Measurements from ENCODE around the gene TRIM75.
"Not testable (repeated sequence)": the region's sequence is repeated elsewhere in the genome, so short reads cannot be mapped to it uniquely, and the experiment has no call there.

The TRIM75 gene

DNA sequence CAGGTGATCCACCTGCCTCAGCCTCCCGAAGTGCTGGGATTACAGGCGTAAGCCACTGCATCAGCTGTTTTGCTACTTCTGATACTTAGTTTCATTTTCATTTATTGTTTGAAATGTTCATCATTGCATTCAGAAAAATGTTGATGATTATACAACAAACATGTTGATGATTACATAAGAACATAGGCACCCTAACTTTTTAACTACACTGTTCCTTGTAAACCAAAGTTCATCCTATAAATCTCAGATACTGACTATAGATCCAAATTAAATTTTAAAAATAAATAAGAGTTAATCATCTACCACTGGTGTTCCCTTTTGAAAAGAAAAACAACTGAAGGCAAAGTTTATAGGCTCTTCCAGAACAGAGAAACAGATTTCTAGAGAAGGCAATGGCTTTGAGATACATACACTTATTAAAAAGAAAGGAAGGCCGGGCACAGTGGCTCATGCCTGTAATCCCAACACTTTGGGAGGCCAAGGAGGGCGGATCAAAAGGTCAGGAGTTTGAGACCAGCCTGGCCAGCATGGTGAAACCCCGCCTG, 23.4 kb downstream of the TRIM75 start:
- no peak overlapping the region for H3K4me3 ChIP-seq (ENCODE audit: low read depth, low read length)
- DNase-seq (ENCODE audit: low read depth): peak; percentile 30
- TF ChIP-seq, protein P1, sequence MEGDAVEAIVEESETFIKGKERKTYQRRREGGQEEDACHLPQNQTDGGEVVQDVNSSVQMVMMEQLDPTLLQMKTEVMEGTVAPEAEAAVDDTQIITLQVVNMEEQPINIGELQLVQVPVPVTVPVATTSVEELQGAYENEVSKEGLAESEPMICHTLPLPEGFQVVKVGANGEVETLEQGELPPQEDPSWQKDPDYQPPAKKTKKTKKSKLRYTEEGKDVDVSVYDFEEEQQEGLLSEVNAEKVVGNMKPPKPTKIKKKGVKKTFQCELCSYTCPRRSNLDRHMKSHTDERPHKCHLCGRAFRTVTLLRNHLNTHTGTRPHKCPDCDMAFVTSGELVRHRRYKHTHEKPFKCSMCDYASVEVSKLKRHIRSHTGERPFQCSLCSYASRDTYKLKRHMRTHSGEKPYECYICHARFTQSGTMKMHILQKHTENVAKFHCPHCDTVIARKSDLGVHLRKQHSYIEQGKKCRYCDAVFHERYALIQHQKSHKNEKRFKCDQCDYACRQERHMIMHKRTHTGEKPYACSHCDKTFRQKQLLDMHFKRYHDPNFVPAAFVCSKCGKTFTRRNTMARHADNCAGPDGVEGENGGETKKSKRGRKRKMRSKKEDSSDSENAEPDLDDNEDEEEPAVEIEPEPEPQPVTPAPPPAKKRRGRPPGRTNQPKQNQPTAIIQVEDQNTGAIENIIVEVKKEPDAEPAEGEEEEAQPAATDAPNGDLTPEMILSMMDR (IDR thresholded peaks at IDR 0.05; ENCODE audit: control insufficient read depth, extremely low read depth, insufficient read depth): no peak

DNA sequence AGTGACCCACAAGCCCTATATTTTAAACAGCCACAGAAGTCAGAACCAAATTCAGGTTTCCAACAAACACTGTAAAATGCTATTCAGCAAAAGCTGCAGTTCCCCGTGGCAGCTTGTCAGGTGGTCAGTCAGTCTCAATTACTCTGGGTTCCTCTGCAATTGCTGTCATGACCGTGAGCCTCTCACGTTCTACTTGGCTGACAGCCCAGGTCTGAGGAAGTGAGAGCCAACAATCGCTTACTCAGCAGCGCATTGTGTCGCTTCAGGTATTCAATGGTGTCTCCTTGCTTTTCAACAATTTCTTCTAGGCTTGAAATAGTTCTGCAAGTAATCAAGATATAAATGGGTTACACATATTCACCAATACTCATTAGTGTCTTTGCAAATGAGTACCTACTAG, 25.8 kb downstream of the TRIM75 start:
- peak; percentile 67 for DNase-seq (ENCODE audit: low read depth)
- TF ChIP-seq, protein P1 (IDR thresholded peaks at IDR 0.05; ENCODE audit: control insufficient read depth, extremely low read depth, insufficient read depth): no peak

DNA sequence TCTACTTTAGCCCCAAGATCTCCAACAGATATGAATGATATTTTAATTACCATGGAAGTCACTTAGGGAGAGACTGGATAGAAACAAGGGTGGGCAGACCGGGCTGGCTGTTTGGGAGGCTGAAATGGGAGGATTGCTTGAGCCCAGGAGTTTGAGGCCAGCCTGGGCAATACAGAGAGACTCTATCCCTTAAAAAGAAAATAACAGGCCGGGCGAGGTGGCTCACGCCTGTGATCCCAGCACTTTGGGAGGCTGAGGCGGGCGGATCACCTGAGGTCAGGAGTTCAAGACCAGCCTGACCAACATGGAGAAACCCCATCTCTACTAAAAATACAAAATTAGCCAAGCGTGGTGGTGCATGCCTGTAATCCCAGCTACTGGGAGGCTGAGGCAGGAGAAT, 31.1 kb downstream of the TRIM75 start:
- not testable (repeated sequence) for DNase-seq (ENCODE audit: low read depth); H3K4me3 ChIP-seq (ENCODE audit: low read depth, low read length)

More for the DNA sequence above, 25.8 kb downstream of the TRIM75 start:
- H3K4me3 ChIP-seq (ENCODE audit: low read depth, low read length): no peak overlapping the region

DNA sequence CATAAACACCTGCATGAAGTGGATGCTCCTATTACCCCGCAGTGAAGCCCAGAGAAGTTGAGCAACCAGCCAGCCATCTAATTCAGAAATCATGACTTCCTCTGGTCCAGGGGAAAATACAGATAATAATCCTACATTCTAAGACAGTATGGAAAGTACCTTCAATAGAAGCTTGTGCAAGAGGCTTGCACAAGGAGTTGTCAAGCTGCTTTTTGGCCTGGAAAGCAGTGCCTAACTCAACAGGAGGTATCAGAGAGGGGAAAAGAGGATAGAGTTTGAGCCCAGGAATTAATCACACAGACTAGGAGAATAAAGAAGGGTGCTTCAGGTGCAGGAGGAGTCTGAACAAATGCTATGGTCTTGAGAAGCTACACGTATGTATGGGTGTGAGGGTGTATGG, 32.3 kb downstream of the TRIM75 start:
- no peak overlapping the region for H3K4me3 ChIP-seq (ENCODE audit: low read depth, low read length)
- TF ChIP-seq, protein P1 (IDR thresholded peaks at IDR 0.05; ENCODE audit: control insufficient read depth, extremely low read depth, insufficient read depth): no peak
- no peak for DNase-seq (ENCODE audit: low read depth)

DNA sequence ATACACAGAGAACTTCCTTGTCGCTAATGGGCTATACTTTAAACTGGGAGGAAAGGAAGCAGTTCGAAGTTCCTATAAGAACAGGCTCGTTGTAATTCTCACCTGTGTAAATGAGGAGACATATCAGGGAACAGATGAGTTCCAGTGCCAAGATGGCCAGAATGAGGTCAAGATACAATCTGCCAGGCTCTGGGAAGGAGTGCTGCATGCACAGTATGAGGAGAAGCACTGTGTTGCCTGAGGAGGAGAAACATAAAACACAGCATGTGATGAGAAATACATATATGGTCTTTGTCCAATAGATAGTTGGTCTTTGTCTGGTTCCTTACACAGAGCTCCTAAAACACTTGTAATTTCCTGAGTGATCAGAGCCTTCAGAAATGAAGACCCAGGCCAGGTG, 34.7 kb downstream of the TRIM75 start:
- no peak overlapping the region for H3K4me3 ChIP-seq (ENCODE audit: low read depth, low read length)
- DNase-seq (ENCODE audit: low read depth): no peak
- TF ChIP-seq, protein P1 (IDR thresholded peaks at IDR 0.05; ENCODE audit: control insufficient read depth, extremely low read depth, insufficient read depth): no peak

DNA sequence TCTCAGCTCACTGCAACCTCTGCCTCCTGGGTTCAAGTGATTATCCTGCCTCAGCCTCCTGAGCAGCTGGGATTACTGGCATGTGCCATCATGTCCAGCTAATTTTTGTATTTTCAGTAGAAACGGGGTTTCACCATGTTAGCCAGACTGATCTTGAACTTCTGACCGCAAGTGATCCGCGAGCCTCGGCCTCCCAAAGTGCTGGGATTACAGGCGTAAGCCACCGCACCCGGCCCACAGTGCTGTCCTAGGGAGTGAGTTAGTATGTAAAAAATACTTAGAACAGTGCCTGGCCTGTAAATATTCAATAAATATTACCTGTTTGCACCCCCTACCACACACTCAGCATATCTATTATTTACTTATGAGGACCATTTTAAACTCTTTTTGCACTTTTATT, 38.5 kb downstream of the TRIM75 start:
- not testable (repeated sequence) for DNase-seq (ENCODE audit: low read depth)

DNA sequence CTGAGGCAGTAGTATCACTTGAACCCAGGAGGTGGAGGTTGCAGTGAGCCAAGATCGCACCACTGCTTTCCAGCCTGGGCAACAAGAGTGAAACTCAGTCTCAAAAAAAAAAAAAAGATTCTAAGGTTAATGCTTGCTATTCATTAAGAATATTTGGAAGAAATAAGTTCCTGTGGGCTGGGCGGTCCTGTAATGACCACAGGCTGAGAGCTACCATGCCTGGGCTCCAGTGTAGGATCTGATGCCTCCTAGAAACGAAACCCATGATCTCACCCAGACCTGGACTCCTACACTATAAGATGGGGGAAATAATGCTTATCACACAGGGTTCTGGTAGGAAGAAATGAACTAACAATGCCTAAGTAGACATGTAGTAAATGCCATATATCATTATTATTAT, 41.2 kb downstream of the TRIM75 start:
- no peak for DNase-seq (ENCODE audit: low read depth)
- no peak overlapping the region for H3K4me3 ChIP-seq (ENCODE audit: low read depth, low read length)
- TF ChIP-seq, protein P1 (IDR thresholded peaks at IDR 0.05; ENCODE audit: control insufficient read depth, extremely low read depth, insufficient read depth): no peak

More for the DNA sequence above, 38.5 kb downstream of the TRIM75 start:
- not testable (repeated sequence) for H3K4me3 ChIP-seq (ENCODE audit: low read depth, low read length)

DNA sequence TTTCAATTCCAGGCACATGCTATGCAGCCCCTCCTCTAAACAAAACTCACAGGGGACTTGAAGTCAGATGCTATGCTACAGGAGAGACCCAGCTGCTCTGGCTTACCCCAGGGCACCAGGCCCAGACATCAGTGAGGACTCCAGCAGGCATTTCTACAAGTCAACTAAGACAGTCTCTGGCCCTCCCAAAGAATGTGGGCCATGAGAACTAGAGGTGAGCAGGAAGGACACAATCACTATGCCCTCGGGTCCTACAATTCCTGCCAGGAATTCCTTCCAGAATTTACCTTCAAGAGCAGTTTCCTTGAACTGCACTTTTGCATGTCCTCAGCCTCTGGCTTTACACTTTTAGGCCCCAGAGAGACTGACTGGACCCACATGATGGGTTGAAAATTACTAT, 41.6 kb downstream of the TRIM75 start:
- no peak for DNase-seq (ENCODE audit: low read depth)
- no peak overlapping the region for H3K4me3 ChIP-seq (ENCODE audit: low read depth, low read length)
- TF ChIP-seq, protein P1 (IDR thresholded peaks at IDR 0.05; ENCODE audit: control insufficient read depth, extremely low read depth, insufficient read depth): no peak

Data from LNCaP clone FGC (cell line).